ENCODE results near the gene SYTL5. TPM values are rescaled to one million over a fixed set of nuclear protein-coding genes. Genes with fewer than 3 reads are reported as not detected.

Gene SYTL5
- 6.8 and 7.8 TPM in 2 replicates for polyA plus RNA-seq (2013)

DNA sequence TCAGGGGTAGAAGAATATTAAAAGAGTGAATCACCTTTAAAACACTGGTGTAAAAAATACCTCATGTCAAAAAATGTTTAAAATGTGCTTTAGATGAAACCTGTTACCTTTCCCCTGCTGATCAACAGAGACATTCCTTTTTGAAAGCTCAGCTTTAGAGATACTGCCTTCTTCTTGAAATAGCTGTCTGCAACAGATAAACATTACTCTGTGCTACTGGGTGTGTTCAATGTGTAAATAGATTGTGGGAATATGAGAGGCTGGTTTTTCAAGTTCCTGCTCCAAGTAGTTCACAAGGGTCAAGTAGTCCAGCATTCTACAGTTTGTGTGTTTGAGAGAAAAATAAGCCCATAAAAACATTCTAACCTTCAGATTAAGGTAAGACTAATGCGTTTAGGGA is at the start of gene SYTL5:
Gene SYTL5 (plus strand): TSS at position 263 of the 400 bp plus-strand sequence. CDS start 27,337 bp downstream, outside the sequence.
- Histone ChIP-seq H3K36me3 (ENCODE audit: control insufficient read depth in 1 of 2, insufficient read depth in 2 of 2, low read length in 2 of 2) (no peaks in the 10 kb centered on the region), H4K91ac (ENCODE audit: low read depth, low read length) (peak within 1 kb of the TSS; percentile 24), H2BK12ac (ENCODE audit: low read length) (no peak within 1 kb of the TSS), H3K14ac (ENCODE audit: low read length) (no peak within 1 kb of the TSS), H4K8ac (ENCODE audit: low read depth, low read length) (no peak within 1 kb of the TSS), H3K79me2 (ENCODE audit: control insufficient read depth, insufficient read depth, low read length, poor library complexity) (no peaks in the 10 kb centered on the region), H2BK120ac (ENCODE audit: insufficient read depth, low read length, poor library complexity) (peak within 1 kb of the TSS; percentile 60), H3K23ac (ENCODE audit: low read length) (no peak within 1 kb of the TSS), H3K4me3 (ENCODE audit: low read depth, low read length) (no peak within 1 kb of the TSS), H4K12ac (ENCODE audit: low read depth, low read length) (no peak within 1 kb of the TSS), H3K79me1 (ENCODE audit: low read length) (no peaks in the 10 kb centered on the region), H3K18ac (ENCODE audit: low read length) (no peak within 1 kb of the TSS), H3K4me1 (ENCODE audit: control insufficient read depth in 1 of 2, insufficient read depth in 2 of 2, low read length in 2 of 2) (no peaks in the 10 kb centered on the region), H3K9ac (ENCODE audit: low read length) (no peak within 1 kb of the TSS), H3K4ac (ENCODE audit: low read depth, low read length) (no peak within 1 kb of the TSS), H3K27ac (ENCODE audit: low read depth, low read length) (peak within 1 kb of the TSS; percentile 79), H3K4me2 (ENCODE audit: low read length) (no peak within 1 kb of the TSS), H2AK5ac (ENCODE audit: low read length) (no peak within 1 kb of the TSS), H3K27me3 (ENCODE audit: insufficient read depth, low read length) (no peaks in the 10 kb centered on the region), H2AFZ (ENCODE audit: insufficient read depth, low read length, poor library complexity) (no peak within 1 kb of the TSS), H3K9me3 (ENCODE audit: insufficient read depth, low read depth, low read length) (no peaks in the 10 kb centered on the region), H2BK5ac (ENCODE audit: low read depth, low read length, poor library complexity) (no peak within 1 kb of the TSS)
- DNase-seq: peak; percentile 10 to 78
- WGBS (ENCODE audit: extremely low coverage, insufficient coverage, insufficient read length): no CpG with 5 or more reads among the region's 1 CpG

DNA sequence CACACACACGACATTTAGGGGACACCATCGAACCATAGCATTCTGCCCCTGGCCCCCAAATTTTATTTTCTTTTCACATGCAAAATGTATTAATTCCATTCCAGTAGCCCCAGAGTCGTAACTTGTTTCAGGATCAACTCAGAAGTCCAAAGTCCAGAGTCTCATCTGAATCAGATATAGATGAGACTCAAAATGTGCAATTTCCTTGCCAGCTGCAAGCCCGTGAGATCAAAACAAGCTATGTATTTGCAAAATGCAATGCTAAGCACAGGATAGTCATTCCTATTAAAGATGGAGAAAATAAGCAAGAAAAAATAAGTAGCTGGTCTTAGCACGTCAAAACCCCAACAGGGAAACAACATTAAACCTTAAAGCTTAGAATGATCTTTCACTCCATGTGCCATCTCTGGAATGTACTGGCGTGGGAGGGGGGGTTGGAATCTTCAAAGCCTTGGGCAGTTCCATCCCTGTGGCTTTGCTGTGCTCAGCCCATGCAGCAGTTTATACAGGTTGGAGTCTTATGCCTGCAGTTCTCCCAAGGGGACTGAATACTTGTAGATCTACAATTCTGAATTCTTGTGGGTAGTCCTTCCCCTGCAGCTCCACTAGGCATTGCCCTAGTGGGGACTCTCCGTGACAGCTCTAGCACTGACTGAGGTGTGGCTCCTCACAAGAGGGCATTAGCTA is 47.7 kb upstream of the SYTL5 start:
- Histone ChIP-seq H3K36me3 (ENCODE audit: control insufficient read depth in 1 of 2, insufficient read depth in 2 of 2, low read length in 2 of 2) (no peaks in the 10 kb centered on the region), H4K91ac (ENCODE audit: low read depth, low read length) (no peak overlapping the region), H3K4me3 (ENCODE audit: low read depth, low read length) (no peak overlapping the region), H3K79me1 (ENCODE audit: low read length) (no peaks in the 10 kb centered on the region), H3K14ac (ENCODE audit: low read length) (no peak overlapping the region), H3K27me3 (ENCODE audit: insufficient read depth, low read length) (no peaks in the 10 kb centered on the region), H2BK120ac (ENCODE audit: insufficient read depth, low read length, poor library complexity) (no peak overlapping the region), H3K4me1 (ENCODE audit: control insufficient read depth in 1 of 2, insufficient read depth in 2 of 2, low read length in 2 of 2) (no peaks in the 10 kb centered on the region), H4K12ac (ENCODE audit: low read depth, low read length) (no peak overlapping the region), H3K23ac (ENCODE audit: low read length) (no peak overlapping the region), H3K9ac (ENCODE audit: low read length) (no peak overlapping the region), H3K27ac (ENCODE audit: low read depth, low read length) (no peak overlapping the region), H4K8ac (ENCODE audit: low read depth, low read length) (no peak overlapping the region), H2BK5ac (ENCODE audit: low read depth, low read length, poor library complexity) (no peak overlapping the region), H2AK5ac (ENCODE audit: low read length) (no peak overlapping the region), H3K4ac (ENCODE audit: low read depth, low read length) (no peak overlapping the region), H3K18ac (ENCODE audit: low read length) (no peak overlapping the region), H2AFZ (ENCODE audit: insufficient read depth, low read length, poor library complexity) (no peak overlapping the region), H3K9me3 (ENCODE audit: insufficient read depth, low read depth, low read length) (no peaks in the 10 kb centered on the region), H3K79me2 (ENCODE audit: control insufficient read depth, insufficient read depth, low read length, poor library complexity) (no peaks in the 10 kb centered on the region), H3K4me2 (ENCODE audit: low read length) (no peak overlapping the region), H2BK12ac (ENCODE audit: low read length) (no peak overlapping the region)
- DNase-seq: peak; percentile 22 to 42
- no CpG with 5 or more reads among the region's 7 CpGs for WGBS (ENCODE audit: extremely low coverage, insufficient coverage, insufficient read length)

DNA sequence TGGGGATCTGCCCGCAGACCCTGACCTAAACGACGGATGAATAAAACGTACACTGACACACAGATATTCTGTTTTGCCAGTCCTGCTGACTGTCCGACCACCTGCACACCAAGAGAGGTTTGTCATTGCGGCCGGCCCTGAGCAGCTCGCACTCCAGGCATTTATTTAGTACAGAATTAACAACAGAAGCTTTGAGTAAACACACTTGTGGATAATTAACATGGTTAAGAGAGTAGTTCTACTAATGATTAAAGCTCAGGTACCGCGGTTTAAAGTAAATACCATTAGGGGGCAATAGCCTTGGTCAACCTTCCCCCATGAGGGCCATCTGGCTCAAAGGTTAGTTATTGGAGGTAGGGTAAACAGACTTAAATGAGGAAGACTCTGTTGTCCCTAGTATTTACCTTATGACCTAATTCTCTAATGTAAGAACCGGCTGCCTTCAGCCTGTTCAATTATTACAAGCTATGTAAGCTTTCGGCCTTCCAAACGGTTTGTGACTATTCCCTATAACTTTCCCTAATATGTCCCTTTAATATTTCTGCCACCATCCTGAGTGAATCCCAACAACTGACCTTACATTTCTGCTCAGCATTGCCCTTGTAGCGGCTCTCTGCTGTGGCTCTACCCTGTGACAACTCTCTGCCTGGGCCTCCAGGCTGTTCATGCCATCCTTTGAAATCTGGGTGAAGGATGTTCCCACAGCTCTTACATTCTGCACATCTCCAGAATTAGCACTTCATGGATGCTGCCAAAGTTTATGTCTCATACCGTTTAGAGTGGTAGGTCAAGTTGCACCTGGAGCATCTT is 46.9 kb upstream of the SYTL5 start:
- no CpG with 5 or more reads among the region's 15 CpGs for WGBS (ENCODE audit: extremely low coverage, insufficient coverage, insufficient read length)
- Histone ChIP-seq H4K8ac (ENCODE audit: low read depth, low read length) (no peak overlapping the region), H3K4me1 (ENCODE audit: control insufficient read depth in 1 of 2, insufficient read depth in 2 of 2, low read length in 2 of 2) (no peaks in the 10 kb centered on the region), H2BK120ac (ENCODE audit: insufficient read depth, low read length, poor library complexity) (no peak overlapping the region), H3K79me1 (ENCODE audit: low read length) (no peaks in the 10 kb centered on the region), H3K18ac (ENCODE audit: low read length) (no peak overlapping the region), H3K4me3 (ENCODE audit: low read depth, low read length) (no peak overlapping the region), H3K23ac (ENCODE audit: low read length) (no peak overlapping the region), H2AK5ac (ENCODE audit: low read length) (no peak overlapping the region), H3K27me3 (ENCODE audit: insufficient read depth, low read length) (no peaks in the 10 kb centered on the region), H2BK5ac (ENCODE audit: low read depth, low read length, poor library complexity) (no peak overlapping the region), H2BK12ac (ENCODE audit: low read length) (no peak overlapping the region), H4K91ac (ENCODE audit: low read depth, low read length) (no peak overlapping the region), H3K79me2 (ENCODE audit: control insufficient read depth, insufficient read depth, low read length, poor library complexity) (no peaks in the 10 kb centered on the region), H3K9ac (ENCODE audit: low read length) (no peak overlapping the region), H3K4ac (ENCODE audit: low read depth, low read length) (no peak overlapping the region), H4K12ac (ENCODE audit: low read depth, low read length) (no peak overlapping the region), H3K36me3 (ENCODE audit: control insufficient read depth in 1 of 2, insufficient read depth in 2 of 2, low read length in 2 of 2) (no peaks in the 10 kb centered on the region), H2AFZ (ENCODE audit: insufficient read depth, low read length, poor library complexity) (no peak overlapping the region), H3K4me2 (ENCODE audit: low read length) (no peak overlapping the region), H3K27ac (ENCODE audit: low read depth, low read length) (no peak overlapping the region), H3K9me3 (ENCODE audit: insufficient read depth, low read depth, low read length) (no peaks in the 10 kb centered on the region), H3K14ac (ENCODE audit: low read length) (no peak overlapping the region)
- no peak for DNase-seq

DNA sequence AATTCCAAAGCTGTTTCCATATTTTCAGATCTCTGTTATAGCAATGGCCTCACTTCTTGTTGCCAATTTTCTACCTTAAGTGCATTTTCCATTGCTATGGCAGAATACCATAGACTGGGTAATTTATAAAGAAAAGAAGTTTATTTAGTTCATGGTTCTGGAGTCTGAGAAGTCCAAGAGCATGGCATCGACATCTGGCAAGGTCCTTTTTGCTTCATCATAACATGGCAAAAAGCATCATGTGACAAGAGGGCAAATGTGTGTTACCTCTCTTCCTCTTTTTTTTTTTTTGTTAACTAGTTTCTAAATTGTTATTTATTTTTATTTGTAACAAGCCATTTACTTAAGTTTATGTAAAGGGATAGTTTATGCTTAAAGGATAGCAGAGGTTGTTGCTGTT is 45.2 kb upstream of the SYTL5 start:
- Histone ChIP-seq H3K4me2 (ENCODE audit: low read length) (no peak overlapping the region), H3K18ac (ENCODE audit: low read length) (no peak overlapping the region), H3K4me1 (ENCODE audit: control insufficient read depth in 1 of 2, insufficient read depth in 2 of 2, low read length in 2 of 2) (no peaks in the 10 kb centered on the region), H3K27me3 (ENCODE audit: insufficient read depth, low read length) (no peaks in the 10 kb centered on the region), H4K91ac (ENCODE audit: low read depth, low read length) (no peak overlapping the region), H3K4ac (ENCODE audit: low read depth, low read length) (no peak overlapping the region), H4K12ac (ENCODE audit: low read depth, low read length) (no peak overlapping the region), H3K79me2 (ENCODE audit: control insufficient read depth, insufficient read depth, low read length, poor library complexity) (no peaks in the 10 kb centered on the region), H2BK5ac (ENCODE audit: low read depth, low read length, poor library complexity) (no peak overlapping the region), H3K79me1 (ENCODE audit: low read length) (no peaks in the 10 kb centered on the region), H3K36me3 (ENCODE audit: control insufficient read depth in 1 of 2, insufficient read depth in 2 of 2, low read length in 2 of 2) (no peaks in the 10 kb centered on the region), H3K23ac (ENCODE audit: low read length) (no peak overlapping the region), H3K9ac (ENCODE audit: low read length) (no peak overlapping the region), H2BK120ac (ENCODE audit: insufficient read depth, low read length, poor library complexity) (no peak overlapping the region), H4K8ac (ENCODE audit: low read depth, low read length) (no peak overlapping the region), H2AK5ac (ENCODE audit: low read length) (no peak overlapping the region), H3K14ac (ENCODE audit: low read length) (no peak overlapping the region), H3K27ac (ENCODE audit: low read depth, low read length) (no peak overlapping the region), H3K9me3 (ENCODE audit: insufficient read depth, low read depth, low read length) (no peaks in the 10 kb centered on the region), H2BK12ac (ENCODE audit: low read length) (no peak overlapping the region), H2AFZ (ENCODE audit: insufficient read depth, low read length, poor library complexity) (no peak overlapping the region), H3K4me3 (ENCODE audit: low read depth, low read length) (no peak overlapping the region)
- no peak for DNase-seq
- WGBS (ENCODE audit: extremely low coverage, insufficient coverage, insufficient read length): no CpG with 5 or more reads among the region's 1 CpG

Measured in trophoblast cell (in vitro differentiated cells and primary cell).